KMS-11 (cell line): ENCODE measurements around the gene HIKESHI.
A peak's percentile ranks its signal among the peaks of the same experiment; 100 is the strongest.

ENCODE experiments used
- H2AFZ ChIP-seq: fragments of 200-600 bp; sonication (generic); 2 replicates; pipeline ENCODE4 v1.6.1; 2016; ENCODE audit warnings: antibody characterized with exemption, mixed run types, low read depth
- H3K27ac ChIP-seq: fragments of 200-600 bp; sonication (generic); 2 replicates; pipeline ENCODE4 v1.6.1; 2016; ENCODE audit warnings: mild to moderate bottlenecking, mixed run types
- H3K27me3 ChIP-seq: fragments of 200-600 bp; sonication (generic); 2 replicates; pipeline ENCODE4 v1.6.1; 2017; ENCODE audit warnings: mild to moderate bottlenecking, low read depth, mixed run types, moderate library complexity; ENCODE audit not compliant: insufficient read depth
- H3K36me3 ChIP-seq: fragments of 200-600 bp; sonication (generic); 2 replicates; pipeline ENCODE4 v1.6.1; 2017; ENCODE audit warnings: mild to moderate bottlenecking, mixed run types; ENCODE audit not compliant: insufficient read depth
- H3K4me1 ChIP-seq: fragments of 200-600 bp; sonication (generic); 2 replicates; pipeline ENCODE4 v1.6.1; 2016; ENCODE audit warnings: mild to moderate bottlenecking, low read depth, mixed run types; ENCODE audit not compliant: poor library complexity, severe bottlenecking
- H3K4me2 ChIP-seq: fragments of 200-600 bp; sonication (generic); 2 replicates; pipeline ENCODE4 v1.7.0; 2016; ENCODE audit warnings: mild to moderate bottlenecking, mixed run types
- H3K4me3 ChIP-seq: fragments of 200-600 bp; sonication (generic); IDR thresholded peaks from 2 replicates; pipeline ENCODE4 v1.6.1; 2017; ENCODE audit warnings: low read depth, low read length, mixed read lengths; ENCODE audit not compliant: insufficient read depth
- H3K79me2 ChIP-seq: fragments of 200-600 bp; sonication (generic); 2 replicates; pipeline ENCODE4 v1.6.1; 2016; ENCODE audit warnings: low read depth, mixed run types; ENCODE audit not compliant: insufficient read depth
- H3K9ac ChIP-seq: fragments of 200-600 bp; sonication (generic); 2 replicates; pipeline ENCODE4 v1.6.1; 2016; ENCODE audit warnings: mild to moderate bottlenecking, mixed run types
- H4K20me1 ChIP-seq: fragments of 200-600 bp; sonication (generic); 2 replicates; pipeline ENCODE4 v1.6.1; 2016; ENCODE audit warnings: mild to moderate bottlenecking, mixed run types; ENCODE audit not compliant: insufficient read depth
- CTCF ChIP-seq: fragments of 200-600 bp; sonication (generic); conservative IDR thresholded peaks from 2 replicates; pipeline ENCODE4 v1.6.1; 2017; ENCODE audit warnings: low read depth, mild to moderate bottlenecking, antibody characterized with exemption, low read length, moderate library complexity, mixed read lengths

The HIKESHI gene

GRCh38 chr11:86275493-86276370 lies 26.3 kb upstream of the HIKESHI start:
- Histone ChIP-seq H3K4me2 (no peak overlapping the region), H3K27ac (no peak overlapping the region), H3K27me3 (no peaks in the 10 kb centered on the region), H4K20me1 (no peaks in the 10 kb centered on the region), H3K79me2 (peaks cover 16% of the 10 kb centered on the region; the same call in 1 of the 2 replicates), H2AFZ (no peak overlapping the region), H3K9ac (no peak overlapping the region), H3K4me1 (no peaks in the 10 kb centered on the region), H3K4me3 (no peak overlapping the region), H3K36me3 (peaks cover 9% of the 10 kb centered on the region; the same call in 1 of the 2 replicates)
- TF ChIP-seq CTCF: peak; percentile 39

DNA sequence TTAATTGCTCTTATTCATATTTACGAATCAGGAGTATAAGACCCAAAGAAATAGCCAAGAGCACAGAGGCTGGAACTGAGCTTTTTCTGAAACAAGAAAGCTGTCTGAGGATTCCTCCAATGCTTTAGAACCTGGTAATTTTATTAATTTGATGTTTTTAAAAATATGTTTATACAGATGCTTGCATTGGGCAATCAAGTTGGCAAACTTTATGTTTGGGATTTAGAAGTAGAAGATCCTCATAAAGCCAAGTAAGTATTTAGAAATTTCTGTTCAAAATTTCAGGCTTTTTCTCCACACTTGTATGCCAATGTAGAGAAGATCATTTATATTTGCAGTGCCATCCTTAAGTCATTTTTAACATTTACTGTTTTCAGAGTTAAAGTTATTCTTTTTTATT lies 24.3 kb upstream of the HIKESHI start:
- H3K4me2 ChIP-seq: no peak overlapping the region

DNA sequence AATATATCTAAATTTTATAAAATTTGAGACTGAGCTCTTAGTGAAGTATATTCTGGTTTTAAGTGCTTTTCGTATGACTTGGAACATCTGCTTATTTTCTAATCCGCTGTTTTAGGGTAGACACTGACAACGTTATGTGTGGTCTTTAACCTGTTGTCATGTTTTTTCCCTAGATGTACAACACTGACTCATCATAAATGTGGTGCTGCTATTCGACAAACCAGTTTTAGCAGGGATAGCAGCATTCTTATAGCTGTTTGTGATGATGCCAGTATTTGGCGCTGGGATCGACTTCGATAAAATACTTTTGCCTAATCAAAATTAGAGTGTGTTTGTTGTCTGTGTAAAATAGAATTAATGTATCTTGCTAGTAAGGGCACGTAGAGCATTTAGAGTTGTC lies 23.8 kb upstream of the HIKESHI start:
- no peak overlapping the region for H3K4me3 ChIP-seq
- TF ChIP-seq CTCF: no peak
- H3K79me2 ChIP-seq: peaks cover 4% of the 10 kb centered on the region; the same call in 1 of the 2 replicates
- no peak overlapping the region for H3K9ac ChIP-seq
- H2AFZ ChIP-seq: no peak overlapping the region
- H4K20me1 ChIP-seq: no peaks in the 10 kb centered on the region
- H3K4me1 ChIP-seq: no peaks in the 10 kb centered on the region
- no peaks in the 10 kb centered on the region for H3K27me3 ChIP-seq
- no peak overlapping the region for H3K4me2 ChIP-seq
- H3K27ac ChIP-seq: no peak overlapping the region
- H3K36me3 ChIP-seq: peaks cover 9% of the 10 kb centered on the region; the same call in 1 of the 2 replicates

More for the DNA sequence above, 24.3 kb upstream of the HIKESHI start:
- no peak overlapping the region for H2AFZ ChIP-seq
- H3K27ac ChIP-seq: no peak overlapping the region
- peaks cover 4% of the 10 kb centered on the region; the same call in 1 of the 2 replicates for H3K79me2 ChIP-seq
- H4K20me1 ChIP-seq: no peaks in the 10 kb centered on the region
- no peaks in the 10 kb centered on the region for H3K27me3 ChIP-seq
- H3K4me3 ChIP-seq: no peak overlapping the region
- TF ChIP-seq CTCF: no peak
- no peak overlapping the region for H3K9ac ChIP-seq
- H3K36me3 ChIP-seq: peaks cover 9% of the 10 kb centered on the region; the same call in 1 of the 2 replicates
- H3K4me1 ChIP-seq: no peaks in the 10 kb centered on the region

- Histone ChIP-seq H3K4me1 (no peaks in the 10 kb centered on the region), H3K4me3 (no peak overlapping the region), H3K4me2 (no peak overlapping the region), H2AFZ (no peak overlapping the region), H3K9ac (no peak overlapping the region), H3K27ac (no peak overlapping the region), H4K20me1 (no peaks in the 10 kb centered on the region), H3K27me3 (no peaks in the 10 kb centered on the region), H3K36me3 (peaks cover 9% of the 10 kb centered on the region; the same call in 1 of the 2 replicates), H3K79me2 (peaks cover 4% of the 10 kb centered on the region; the same call in 1 of the 2 replicates)
- no peak for TF ChIP-seq CTCF
Observed at GRCh38 chr11:86279747-86280146, 22.3 kb upstream of the HIKESHI start.
